Measurements from ENCODE around the gene GATM.
"Not testable (repeated sequence)": the region's sequence is repeated elsewhere in the genome, so short reads cannot be mapped to it uniquely, and the experiment has no call there.

The GATM gene

DNA sequence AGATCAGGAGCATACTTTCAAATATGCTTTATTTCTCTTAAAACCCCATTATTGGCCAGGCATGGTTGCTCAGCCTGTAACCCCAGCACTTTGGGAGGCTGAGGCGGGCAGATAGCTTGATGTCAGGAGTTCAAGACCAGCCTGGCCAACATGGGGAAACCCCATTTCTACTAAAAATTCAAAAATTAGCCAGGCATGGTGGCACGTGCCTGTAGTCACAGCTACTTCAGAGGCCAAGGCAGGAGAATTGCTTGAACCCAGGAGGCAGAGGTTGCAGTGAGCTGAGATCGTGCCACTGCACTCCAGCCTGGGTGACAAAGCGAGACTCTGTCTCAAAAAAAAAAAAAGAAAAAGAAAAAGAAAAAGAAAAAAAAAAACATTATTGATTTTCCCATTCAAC is 8.3 kb downstream of the GATM start:
- H3K4me1 ChIP-seq (ENCODE audit: control insufficient read depth, low read depth, low read length); H3K79me1 ChIP-seq (ENCODE audit: low read length); H2BK120ac ChIP-seq (ENCODE audit: low read depth, low read length); H3K4me3 ChIP-seq (ENCODE audit: low read length); H2BK15ac ChIP-seq (replicated peaks; ENCODE audit: low read depth); DNase-seq; H3K23ac ChIP-seq (ENCODE audit: low read length); H3K9ac ChIP-seq (ENCODE audit: low read length); H2AK5ac ChIP-seq (ENCODE audit: low read length); H3K56ac ChIP-seq (ENCODE audit: low read length); H3K18ac ChIP-seq (ENCODE audit: low read length); H3K4ac ChIP-seq (ENCODE audit: low read depth, low read length); H3K36me3 ChIP-seq (ENCODE audit: control insufficient read depth, insufficient read depth, low read length); H3K4me2 ChIP-seq (ENCODE audit: low read length); H3K27ac ChIP-seq (ENCODE audit: low read depth, low read length); H3K27me3 ChIP-seq (ENCODE audit: insufficient read depth, low read length, poor library complexity); H2BK5ac ChIP-seq (ENCODE audit: low read length); H4K5ac ChIP-seq (ENCODE audit: low read length); H4K8ac ChIP-seq (ENCODE audit: low read depth, low read length); H3K79me2 ChIP-seq (ENCODE audit: control insufficient read depth, insufficient read depth, low read length): not testable (repeated sequence)
- WGBS (ENCODE audit: extremely low coverage, insufficient coverage, low lambda C conversion rate) = no CpG with 5 or more reads among the region's 4 CpGs

DNA sequence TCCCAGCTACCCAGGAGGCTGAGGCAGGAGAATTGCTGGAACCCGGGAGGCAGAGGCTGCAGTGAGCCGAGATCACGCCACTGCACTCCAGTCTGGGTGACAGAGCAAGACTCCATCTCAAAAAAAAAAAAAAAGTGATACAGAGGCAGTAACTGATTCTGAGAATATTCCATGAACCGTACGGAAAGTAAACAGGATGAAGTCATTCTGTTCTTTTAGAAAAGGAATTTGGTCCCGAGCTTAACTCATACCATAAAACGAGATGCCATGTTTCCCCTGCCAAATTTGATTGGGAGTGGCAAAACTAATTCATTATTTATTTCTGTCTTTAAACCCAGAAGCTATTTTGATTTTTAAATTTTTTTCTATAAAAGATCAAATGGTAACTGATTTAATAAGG is 11.1 kb downstream of the GATM start:
- H2AK5ac ChIP-seq (ENCODE audit: low read length); H4K5ac ChIP-seq (ENCODE audit: low read length); H3K4ac ChIP-seq (ENCODE audit: low read depth, low read length); H3K9ac ChIP-seq (ENCODE audit: low read length); H3K4me1 ChIP-seq (ENCODE audit: control insufficient read depth, low read depth, low read length); H2BK120ac ChIP-seq (ENCODE audit: low read depth, low read length); H3K27ac ChIP-seq (ENCODE audit: low read depth, low read length); H2BK15ac ChIP-seq (replicated peaks; ENCODE audit: low read depth); H3K27me3 ChIP-seq (ENCODE audit: insufficient read depth, low read length, poor library complexity); H2BK5ac ChIP-seq (ENCODE audit: low read length); H3K23ac ChIP-seq (ENCODE audit: low read length); H3K79me1 ChIP-seq (ENCODE audit: low read length); H3K36me3 ChIP-seq (ENCODE audit: control insufficient read depth, insufficient read depth, low read length); H4K8ac ChIP-seq (ENCODE audit: low read depth, low read length); H3K4me3 ChIP-seq (ENCODE audit: low read length); H3K79me2 ChIP-seq (ENCODE audit: control insufficient read depth, insufficient read depth, low read length); H3K56ac ChIP-seq (ENCODE audit: low read length); H3K4me2 ChIP-seq (ENCODE audit: low read length); DNase-seq; H3K18ac ChIP-seq (ENCODE audit: low read length): not testable (repeated sequence)
- no CpG with 5 or more reads among the region's 7 CpGs for WGBS (ENCODE audit: extremely low coverage, insufficient coverage, low lambda C conversion rate)

DNA sequence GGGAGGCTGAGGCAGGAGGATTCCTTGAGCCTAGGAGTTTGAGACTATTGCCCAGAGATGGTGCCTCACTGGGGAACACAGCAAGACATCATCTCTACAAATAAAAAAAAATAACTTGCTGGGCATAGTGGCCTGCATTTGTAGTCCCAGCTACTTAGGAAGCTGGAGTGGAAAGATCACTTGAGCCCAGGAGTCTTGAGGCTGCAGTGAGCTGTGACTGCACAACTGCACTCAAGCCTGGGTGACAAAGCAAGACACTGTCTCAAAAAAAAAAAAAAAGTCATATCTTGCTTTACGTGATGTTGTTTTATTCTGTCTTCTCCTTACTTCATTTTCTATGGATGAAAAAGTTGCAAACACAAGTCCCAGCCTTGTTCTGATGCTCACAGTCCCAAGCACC is 14.1 kb downstream of the GATM start:
- H2BK15ac ChIP-seq (replicated peaks; ENCODE audit: low read depth) = no peak overlapping the region
- H3K4me1 ChIP-seq (ENCODE audit: control insufficient read depth, low read depth, low read length) = no peaks in the 10 kb centered on the region
- H3K4me2 ChIP-seq (ENCODE audit: low read length) = no peak overlapping the region
- H3K79me2 ChIP-seq (ENCODE audit: control insufficient read depth, insufficient read depth, low read length) = no peaks in the 10 kb centered on the region
- no peak overlapping the region for H2AK5ac ChIP-seq (ENCODE audit: low read length)
- H4K5ac ChIP-seq (ENCODE audit: low read length) = no peak overlapping the region
- no peak overlapping the region for H2BK5ac ChIP-seq (ENCODE audit: low read length)
- H3K27ac ChIP-seq (ENCODE audit: low read depth, low read length) = no peak overlapping the region
- H3K18ac ChIP-seq (ENCODE audit: low read length) = no peak overlapping the region
- WGBS (ENCODE audit: extremely low coverage, insufficient coverage, low lambda C conversion rate) = no CpG with 5 or more reads among the region's 1 CpG
- H3K4ac ChIP-seq (ENCODE audit: low read depth, low read length) = no peak overlapping the region
- H2BK120ac ChIP-seq (ENCODE audit: low read depth, low read length) = no peak overlapping the region
- H3K27me3 ChIP-seq (ENCODE audit: insufficient read depth, low read length, poor library complexity) = no peaks in the 10 kb centered on the region
- DNase-seq = no peak
- no peak overlapping the region for H3K23ac ChIP-seq (ENCODE audit: low read length)
- no peak overlapping the region for H3K56ac ChIP-seq (ENCODE audit: low read length)
- H3K36me3 ChIP-seq (ENCODE audit: control insufficient read depth, insufficient read depth, low read length) = peaks cover 3% of the 10 kb centered on the region
- no peak overlapping the region for H3K9ac ChIP-seq (ENCODE audit: low read length)
- H3K79me1 ChIP-seq (ENCODE audit: low read length) = no peaks in the 10 kb centered on the region
- no peak overlapping the region for H4K8ac ChIP-seq (ENCODE audit: low read depth, low read length)
- H3K4me3 ChIP-seq (ENCODE audit: low read length) = no peak overlapping the region

DNA sequence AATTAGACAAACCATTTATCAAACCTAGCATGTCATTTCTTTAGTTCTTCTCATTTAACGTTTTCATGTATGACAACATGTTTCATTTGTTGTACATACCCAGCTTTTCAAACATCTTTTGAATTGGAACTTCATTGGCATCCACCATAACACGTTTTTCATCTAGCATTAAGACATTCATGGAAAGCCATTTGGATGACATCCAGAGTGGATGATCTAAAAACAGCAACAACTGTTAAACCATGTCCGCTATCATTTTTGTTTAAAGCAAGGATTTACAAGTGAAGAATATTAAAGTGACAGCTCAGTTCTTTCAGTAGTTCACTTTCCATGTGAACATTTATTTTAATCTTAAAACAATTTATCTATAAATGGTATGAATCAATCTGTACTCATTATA is 14.5 kb downstream of the GATM start:
- no peak overlapping the region for H2AK5ac ChIP-seq (ENCODE audit: low read length)
- no peaks in the 10 kb centered on the region for H3K4me1 ChIP-seq (ENCODE audit: control insufficient read depth, low read depth, low read length)
- no peak overlapping the region for H2BK15ac ChIP-seq (replicated peaks; ENCODE audit: low read depth)
- H2BK5ac ChIP-seq (ENCODE audit: low read length) = no peak overlapping the region
- no peak overlapping the region for H3K9ac ChIP-seq (ENCODE audit: low read length)
- no peaks in the 10 kb centered on the region for H3K27me3 ChIP-seq (ENCODE audit: insufficient read depth, low read length, poor library complexity)
- no peak overlapping the region for H3K4me2 ChIP-seq (ENCODE audit: low read length)
- H3K27ac ChIP-seq (ENCODE audit: low read depth, low read length) = no peak overlapping the region
- no CpG with 5 or more reads among the region's 3 CpGs for WGBS (ENCODE audit: extremely low coverage, insufficient coverage, low lambda C conversion rate)
- H3K4me3 ChIP-seq (ENCODE audit: low read length) = no peak overlapping the region
- H4K5ac ChIP-seq (ENCODE audit: low read length) = no peak overlapping the region
- H3K23ac ChIP-seq (ENCODE audit: low read length) = no peak overlapping the region
- no peak overlapping the region for H3K56ac ChIP-seq (ENCODE audit: low read length)
- H2BK120ac ChIP-seq (ENCODE audit: low read depth, low read length) = no peak overlapping the region
- no peak overlapping the region for H4K8ac ChIP-seq (ENCODE audit: low read depth, low read length)
- H3K79me1 ChIP-seq (ENCODE audit: low read length) = no peaks in the 10 kb centered on the region
- DNase-seq = no peak
- H3K36me3 ChIP-seq (ENCODE audit: control insufficient read depth, insufficient read depth, low read length) = peaks cover 3% of the 10 kb centered on the region
- H3K4ac ChIP-seq (ENCODE audit: low read depth, low read length) = no peak overlapping the region
- no peaks in the 10 kb centered on the region for H3K79me2 ChIP-seq (ENCODE audit: control insufficient read depth, insufficient read depth, low read length)
- H3K18ac ChIP-seq (ENCODE audit: low read length) = no peak overlapping the region

DNA sequence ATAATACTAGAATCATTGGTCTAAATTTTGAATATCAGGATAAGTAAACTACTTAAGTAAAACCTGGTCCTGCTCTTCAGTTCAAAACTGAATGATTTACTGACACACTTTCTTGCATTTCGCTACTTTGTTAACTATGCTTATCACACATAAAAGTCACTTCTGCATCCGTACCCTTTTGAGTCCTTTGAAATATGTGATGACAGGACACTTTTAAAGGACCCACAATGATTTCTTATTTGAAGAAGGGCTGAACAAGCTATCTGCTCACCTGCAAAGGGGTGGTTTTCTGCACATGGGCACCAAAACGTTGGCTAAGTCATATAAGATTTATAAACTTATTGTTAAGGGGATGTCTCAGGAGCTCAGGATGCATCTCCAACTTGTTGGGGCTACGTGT is 15.0 kb downstream of the GATM start:
- H3K36me3 ChIP-seq (ENCODE audit: control insufficient read depth, insufficient read depth, low read length) = peaks cover 3% of the 10 kb centered on the region
- WGBS (ENCODE audit: extremely low coverage, insufficient coverage, low lambda C conversion rate) = no CpG with 5 or more reads among the region's 4 CpGs

DNA sequence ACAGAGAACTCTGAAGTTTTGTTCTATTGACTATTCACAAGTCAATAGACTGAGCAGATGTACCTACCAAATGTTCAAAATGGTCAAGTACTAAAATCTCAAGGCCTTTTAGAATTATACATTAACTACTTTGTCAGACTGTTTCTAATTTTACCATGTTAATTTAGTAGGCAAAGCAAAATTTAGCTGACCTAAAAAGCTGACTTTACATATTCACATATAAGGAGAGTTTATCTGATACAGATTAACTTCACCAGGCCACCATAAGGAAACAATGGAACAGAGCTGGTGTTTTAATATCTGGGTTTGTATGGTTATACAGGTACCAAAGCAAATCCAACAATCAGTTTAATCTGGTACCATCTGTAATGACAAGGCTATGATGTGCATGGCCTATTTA is 15.9 kb downstream of the GATM start:
- H2BK5ac ChIP-seq (ENCODE audit: low read length) = no peak overlapping the region
- no peaks in the 10 kb centered on the region for H3K79me1 ChIP-seq (ENCODE audit: low read length)
- DNase-seq = no peak
- no peak overlapping the region for H2BK15ac ChIP-seq (replicated peaks; ENCODE audit: low read depth)
- no peak overlapping the region for H3K9ac ChIP-seq (ENCODE audit: low read length)
- peaks cover 3% of the 10 kb centered on the region for H3K36me3 ChIP-seq (ENCODE audit: control insufficient read depth, insufficient read depth, low read length)
- no peaks in the 10 kb centered on the region for H3K79me2 ChIP-seq (ENCODE audit: control insufficient read depth, insufficient read depth, low read length)
- H3K4me1 ChIP-seq (ENCODE audit: control insufficient read depth, low read depth, low read length) = no peaks in the 10 kb centered on the region
- H4K8ac ChIP-seq (ENCODE audit: low read depth, low read length) = no peak overlapping the region
- H3K56ac ChIP-seq (ENCODE audit: low read length) = no peak overlapping the region
- no peak overlapping the region for H4K5ac ChIP-seq (ENCODE audit: low read length)
- no peak overlapping the region for H2AK5ac ChIP-seq (ENCODE audit: low read length)
- no peak overlapping the region for H3K18ac ChIP-seq (ENCODE audit: low read length)
- H3K4ac ChIP-seq (ENCODE audit: low read depth, low read length) = no peak overlapping the region
- H2BK120ac ChIP-seq (ENCODE audit: low read depth, low read length) = no peak overlapping the region
- no peak overlapping the region for H3K27ac ChIP-seq (ENCODE audit: low read depth, low read length)
- H3K23ac ChIP-seq (ENCODE audit: low read length) = no peak overlapping the region
- H3K4me3 ChIP-seq (ENCODE audit: low read length) = no peak overlapping the region
- H3K4me2 ChIP-seq (ENCODE audit: low read length) = no peak overlapping the region
- H3K27me3 ChIP-seq (ENCODE audit: insufficient read depth, low read length, poor library complexity) = no peaks in the 10 kb centered on the region

More for the DNA sequence above, 15.0 kb downstream of the GATM start:
- H3K23ac ChIP-seq (ENCODE audit: low read length) = no peak overlapping the region
- no peak overlapping the region for H2BK15ac ChIP-seq (replicated peaks; ENCODE audit: low read depth)
- no peaks in the 10 kb centered on the region for H3K79me2 ChIP-seq (ENCODE audit: control insufficient read depth, insufficient read depth, low read length)
- no peak overlapping the region for H3K9ac ChIP-seq (ENCODE audit: low read length)
- no peak overlapping the region for H3K56ac ChIP-seq (ENCODE audit: low read length)
- no peak overlapping the region for H4K5ac ChIP-seq (ENCODE audit: low read length)
- no peak overlapping the region for H2BK5ac ChIP-seq (ENCODE audit: low read length)
- no peak overlapping the region for H2AK5ac ChIP-seq (ENCODE audit: low read length)
- H3K18ac ChIP-seq (ENCODE audit: low read length) = no peak overlapping the region
- no peak overlapping the region for H3K4ac ChIP-seq (ENCODE audit: low read depth, low read length)
- H3K4me2 ChIP-seq (ENCODE audit: low read length) = no peak overlapping the region
- no peak for DNase-seq
- H2BK120ac ChIP-seq (ENCODE audit: low read depth, low read length) = no peak overlapping the region
- H3K27ac ChIP-seq (ENCODE audit: low read depth, low read length) = no peak overlapping the region
- H3K79me1 ChIP-seq (ENCODE audit: low read length) = no peaks in the 10 kb centered on the region
- no peaks in the 10 kb centered on the region for H3K27me3 ChIP-seq (ENCODE audit: insufficient read depth, low read length, poor library complexity)
- no peak overlapping the region for H3K4me3 ChIP-seq (ENCODE audit: low read length)
- no peaks in the 10 kb centered on the region for H3K4me1 ChIP-seq (ENCODE audit: control insufficient read depth, low read depth, low read length)
- H4K8ac ChIP-seq (ENCODE audit: low read depth, low read length) = no peak overlapping the region

Measured in mesendoderm (in vitro differentiated cells).